OCI-LY7 (cell line): ENCODE data around the gene KRT3. TPM values are rescaled to one million over a fixed set of nuclear protein-coding genes. Genes with fewer than 3 reads are reported as not detected.

Experiments used
- BruUV-seq: library from RNA; stranded (reverse); fragments of 400-500 nt; replicated peaks from 2 replicates; lab custom pipeline; 2021; lab: Mats Ljungman, UMichigan
- CTCF ChIA-PET: fragments of 300-600 bp; sonication (Branson Sonifier 250); formaldehyde crosslinking; loops from one replicate; lab custom pipeline; 2022; ENCODE audit warnings: antibody characterized with exemption; ENCODE audit not compliant: unreplicated experiment; lab: Charles Lee
- POLR2A ChIA-PET: fragments of 300-600 bp; sonication (Branson Sonifier 250); formaldehyde crosslinking; loops from one replicate; lab custom pipeline; 2022; ENCODE audit warnings: antibody characterized with exemption; lab: Charles Lee
- DNase-seq: peaks from one replicate; pipeline ENCODE4 v3.0.0-alpha.2; 2015; ENCODE audit warnings: low spot score
- H2AFZ ChIP-seq: fragments of 200-600 bp; sonication (generic), shearing (Covaris generic); 2 replicates; pipeline ENCODE4 v1.6.1; 2014; ENCODE audit warnings: mild to moderate bottlenecking, antibody characterized with exemption, low read length, moderate library complexity
- H3K27ac ChIP-seq: fragments of 200-600 bp; sonication (generic); 2 replicates; pipeline ENCODE4 v1.5.1; 2014; ENCODE audit warnings: mixed run types, low read depth, mild to moderate bottlenecking, moderate library complexity, low read length, inconsistent platforms; ENCODE audit not compliant: poor library complexity, severe bottlenecking
- H3K36me3 ChIP-seq: fragments of 200-600 bp; sonication (generic); 2 replicates; pipeline ENCODE4 v1.6.1; 2014; ENCODE audit warnings: mild to moderate bottlenecking, antibody characterized with exemption, low read length, moderate library complexity, mixed read lengths; ENCODE audit not compliant: insufficient read depth
- H3K4me1 ChIP-seq: fragments of 200-600 bp; sonication (generic); 2 replicates; pipeline ENCODE4 v1.5.1; 2014; ENCODE audit warnings: mild to moderate bottlenecking, low read length; ENCODE audit not compliant: insufficient read depth, poor library complexity, severe bottlenecking
- H3K4me2 ChIP-seq: fragments of 200-600 bp; sonication (generic); 2 replicates; pipeline ENCODE4 v1.6.1; 2014; ENCODE audit warnings: mild to moderate bottlenecking, low read length
- H3K4me3 ChIP-seq: fragments of 200-600 bp; sonication (generic); 2 replicates; pipeline ENCODE4 v1.5.1; 2014; ENCODE audit warnings: mild to moderate bottlenecking, low read depth, low read length; ENCODE audit not compliant: poor library complexity, severe bottlenecking
- H3K79me2 ChIP-seq: fragments of 200-600 bp; sonication (generic); 2 replicates; pipeline ENCODE4 v1.6.1; 2016; ENCODE audit warnings: low read depth, mild to moderate bottlenecking, low read length, moderate library complexity, mixed read lengths; ENCODE audit not compliant: insufficient read depth
- H3K9me2 ChIP-seq: fragments of 200-600 bp; sonication (generic); 2 replicates; pipeline ENCODE4 v1.6.1; 2016; ENCODE audit warnings: mild to moderate bottlenecking, low read length, mixed read lengths; ENCODE audit not compliant: insufficient read depth
- H3K9me3 ChIP-seq: fragments of 200-600 bp; sonication (generic); 2 replicates; pipeline ENCODE4 v1.6.1; 2014; ENCODE audit warnings: mild to moderate bottlenecking, mixed run types, low read length, mixed read lengths
- H4K20me1 ChIP-seq: fragments of 200-600 bp; sonication (generic); 2 replicates; pipeline ENCODE4 v1.6.1; 2014; ENCODE audit warnings: mild to moderate bottlenecking, antibody characterized with exemption, low read length, moderate library complexity, mixed read lengths; ENCODE audit not compliant: insufficient read depth
- CTCF ChIP-seq: fragments of 200-600 bp; sonication (generic); conservative IDR thresholded peaks from 2 replicates; pipeline ENCODE4 v1.5.1; 2014; ENCODE audit warnings: mild to moderate bottlenecking, antibody characterized with exemption, low read length, moderate library complexity, mixed read lengths
- EZH2phosphoT487 ChIP-seq: fragments of 200-600 bp; sonication (generic); IDR thresholded peaks from 2 replicates; pipeline ENCODE4 v1.6.1; 2018; ENCODE audit warnings: low read depth, borderline replicate concordance, mild to moderate bottlenecking, mixed run types, antibody characterized with exemption, low read length, moderate library complexity, mixed read lengths
- intact Hi-C: fragments of 100-400 bp; cut with micrococcal nuclease; formaldehyde crosslinking; loops from one replicate; pipeline ENCODE4 v1.10.0; 2022; ENCODE audit not compliant: unreplicated experiment
- total RNA-seq, 2 experiments: library from RNA; depleted of rRNA in 1 of 2; stranded (reverse); fragments of >200 nt in 1 of 2; shearing (Covaris generic) in 1 of 2; gene quantifications; 2 replicates each; pipeline ENCODE4 v1.2.3, GENCODE V29; 2014 to 2022

Gene KRT3
- total RNA-seq, 2 experiments from 2014 or later: not detected

- no peaks in the 10 kb centered on the region; the same call in 1 of the 2 replicates for H4K20me1 ChIP-seq
- no peaks in the 10 kb centered on the region for H3K9me3 ChIP-seq
- no peaks in the 10 kb centered on the region for H3K4me1 ChIP-seq
- POLR2A ChIA-PET: no interaction called here
- H3K27ac ChIP-seq: no peak overlapping the region
- intact Hi-C loops: no loop called here
- no peak overlapping the region for H2AFZ ChIP-seq
- H3K4me2 ChIP-seq: no peak overlapping the region
- CTCF ChIA-PET: no interaction called here
- no peak for DNase-seq
- no peaks in the 10 kb centered on the region for H3K36me3 ChIP-seq
- TF ChIP-seq EZH2phosphoT487: no peak
- TF ChIP-seq CTCF: no peak
- H3K4me3 ChIP-seq: no peak overlapping the region
- no peaks in the 10 kb centered on the region for H3K79me2 ChIP-seq
- H3K9me2 ChIP-seq: no peaks in the 10 kb centered on the region
- no TSS peak for BruUV-seq
Measured at GRCh38 chr12:52771505-52771904, 24.4 kb downstream of the KRT3 start.

- Histone ChIP-seq H3K79me2 (no peaks in the 10 kb centered on the region), H3K4me3 (no peak overlapping the region), H3K4me1 (no peaks in the 10 kb centered on the region), H3K4me2 (no peak overlapping the region), H2AFZ (no peak overlapping the region), H4K20me1 (no peaks in the 10 kb centered on the region; the same call in 1 of the 2 replicates), H3K36me3 (no peaks in the 10 kb centered on the region), H3K27ac (no peak overlapping the region), H3K9me3 (no peaks in the 10 kb centered on the region), H3K9me2 (no peaks in the 10 kb centered on the region)
- no TSS peak for BruUV-seq
- DNase-seq: no peak
- no peak for TF ChIP-seq CTCF
- ChIA-PET POLR2A (no interaction called here), CTCF (no interaction called here)
- intact Hi-C loops: no loop called here
Measured at GRCh38 chr12:52771088-52771487, 24.8 kb downstream of the KRT3 start.

GRCh38 chr12:52769946-52770345, 26.0 kb downstream of the KRT3 start:
- POLR2A ChIA-PET: no interaction called here
- Histone ChIP-seq H4K20me1 (no peaks in the 10 kb centered on the region; the same call in 1 of the 2 replicates), H2AFZ (no peak overlapping the region), H3K4me3 (no peak overlapping the region), H3K4me2 (no peak overlapping the region), H3K36me3 (no peaks in the 10 kb centered on the region), H3K4me1 (no peaks in the 10 kb centered on the region), H3K9me2 (no peaks in the 10 kb centered on the region), H3K27ac (no peak overlapping the region), H3K79me2 (no peaks in the 10 kb centered on the region), H3K9me3 (no peaks in the 10 kb centered on the region)
- no TSS peak for BruUV-seq
- CTCF ChIA-PET: interaction anchor here (0.6 kb wide), 1 partner anchor 24 kb away, joined by 3 read pairs; no protein-coding TSS in a partner anchor
- intact Hi-C loops: no loop called here
- TF ChIP-seq CTCF: no peak
- TF ChIP-seq EZH2phosphoT487: no peak
- DNase-seq: no peak
